DOHH2 (cell line): ENCODE measurements around the gene COMT.

Experiments
- H3F3A ChIP-seq: fragments of 200-600 bp; sonication (generic), shearing (Covaris generic); 2 replicates; pipeline ENCODE4 v1.6.0; 2016; ENCODE audit warnings: antibody characterized with exemption, mild to moderate bottlenecking; ENCODE audit not compliant: control insufficient read depth, insufficient read depth
- H3K27ac ChIP-seq: fragments of 200-600 bp; sonication (generic); 2 replicates; pipeline ENCODE4 v1.5.1; 2014; ENCODE audit warnings: low read depth, mild to moderate bottlenecking, low read length, moderate library complexity
- H3K27me3 ChIP-seq: fragments of 200-600 bp; sonication (generic); 2 replicates; pipeline ENCODE4 v1.6.1; 2014; ENCODE audit warnings: mild to moderate bottlenecking, low read length, mixed read lengths; ENCODE audit not compliant: control insufficient read depth
- H3K36me3 ChIP-seq: fragments of 200-600 bp; sonication (generic); 2 replicates; pipeline ENCODE4 v1.6.1; 2014; ENCODE audit warnings: mild to moderate bottlenecking, low read length, moderate library complexity, mixed read lengths; ENCODE audit not compliant: control insufficient read depth
- H3K4me1 ChIP-seq: fragments of 200-600 bp; sonication (generic); 2 replicates; pipeline ENCODE4 v1.6.1; 2014; ENCODE audit warnings: mild to moderate bottlenecking, low read length, mixed read lengths; ENCODE audit not compliant: control insufficient read depth
- H3K4me2 ChIP-seq: fragments of 200-600 bp; sonication (generic); 2 replicates; pipeline ENCODE4 v1.6.0; 2014; ENCODE audit warnings: mild to moderate bottlenecking, low read length, moderate library complexity
- H3K4me3 ChIP-seq: fragments of 200-600 bp; sonication (generic); 2 replicates; pipeline ENCODE4 v1.5.1; 2014; ENCODE audit warnings: mild to moderate bottlenecking, low read length, mixed read lengths
- H3K79me2 ChIP-seq: fragments of 200-600 bp; sonication (generic); 2 replicates; pipeline ENCODE4 v1.6.1; 2014; ENCODE audit warnings: mild to moderate bottlenecking, low read length, mixed read lengths; ENCODE audit not compliant: control insufficient read depth
- H3K9me2 ChIP-seq: fragments of 200-600 bp; sonication (generic); replicated peaks from 2 replicates; pipeline ENCODE4 v1.6.1; 2014; ENCODE audit warnings: mild to moderate bottlenecking, low read length, mixed read lengths; ENCODE audit not compliant: control insufficient read depth
- H3K9me3 ChIP-seq: fragments of 200-600 bp; sonication (generic); 2 replicates; pipeline ENCODE4 v1.6.1; 2014; ENCODE audit warnings: antibody characterized with exemption, low read length, mixed read lengths; ENCODE audit not compliant: control insufficient read depth, insufficient read depth
- H4K20me1 ChIP-seq: fragments of 200-600 bp; sonication (generic); 2 replicates; pipeline ENCODE4 v1.6.0; 2014; ENCODE audit warnings: low read depth, mild to moderate bottlenecking, antibody characterized with exemption, low read length, moderate library complexity; ENCODE audit not compliant: control insufficient read depth, insufficient read depth
- CTCF ChIP-seq: fragments of 200-600 bp; sonication (generic); IDR thresholded peaks from one replicate; pipeline ENCODE4 v1.5.1; 2014; ENCODE audit warnings: antibody characterized with exemption, mild to moderate bottlenecking, low read depth, low read length; ENCODE audit not compliant: poor library complexity, severe bottlenecking
- EZH2phosphoT487 ChIP-seq: fragments of 200-600 bp; sonication (generic); IDR thresholded peaks from 2 replicates; pipeline ENCODE4 v1.6.1; 2017; ENCODE audit warnings: borderline replicate concordance, mild to moderate bottlenecking, antibody characterized with exemption, low read length, moderate library complexity, mixed read lengths

COMT gene

GRCh38 chr22:19942157-19943081 is 847 bp downstream of the COMT start:
- Histone ChIP-seq H3K79me2 (peaks cover 62% of the 10 kb centered on the region), H3K4me1 (peaks cover 42% of the 10 kb centered on the region)

GRCh38 chr22:19943082-19944026 is 1.8 kb downstream of the COMT start:
- H3K9me2 ChIP-seq, result no peaks in the 10 kb centered on the region
- TF ChIP-seq EZH2phosphoT487 (no peak), CTCF (no peak)
- H3K4me3 ChIP-seq, result peak overlapping the region; percentile 93
- H3K9me3 ChIP-seq, result no peaks in the 10 kb centered on the region
- peaks cover 70% of the 10 kb centered on the region for H3K79me2 ChIP-seq
- H3K27ac ChIP-seq, result peak overlapping the region; percentile 58
- peaks cover 45% of the 10 kb centered on the region for H3K4me1 ChIP-seq
- peaks cover 13% of the 10 kb centered on the region; the same call in 1 of the 2 replicates for H3F3A ChIP-seq
- peak overlapping the region; percentile 78 for H3K4me2 ChIP-seq
- no peaks in the 10 kb centered on the region for H4K20me1 ChIP-seq
- peaks cover 40% of the 10 kb centered on the region for H3K36me3 ChIP-seq
- H3K27me3 ChIP-seq, result no peaks in the 10 kb centered on the region

More at GRCh38 chr22:19942157-19943081, 847 bp downstream of the COMT start:
- Histone ChIP-seq H3K9me2 (no peaks in the 10 kb centered on the region), H3K4me3 (peak overlapping the region; percentile 93), H4K20me1 (no peaks in the 10 kb centered on the region), H3K27ac (peak overlapping the region; percentile 58), H3K4me2 (peak overlapping the region; percentile 78), H3K9me3 (no peaks in the 10 kb centered on the region), H3K27me3 (no peaks in the 10 kb centered on the region), H3F3A (peaks cover 13% of the 10 kb centered on the region; the same call in 1 of the 2 replicates), H3K36me3 (peaks cover 33% of the 10 kb centered on the region)
- TF ChIP-seq CTCF (no peak), EZH2phosphoT487 (no peak)

GRCh38 chr22:19948057-19948760 is 6.6 kb downstream of the COMT start:
- Histone ChIP-seq H3K36me3 (peaks cover 50% of the 10 kb centered on the region), H3K9me3 (no peaks in the 10 kb centered on the region), H3K79me2 (peaks cover 71% of the 10 kb centered on the region), H3K9me2 (no peaks in the 10 kb centered on the region), H3K27ac (no peak overlapping the region), H3K4me1 (peaks cover 24% of the 10 kb centered on the region), H3K4me2 (no peak overlapping the region), H4K20me1 (no peaks in the 10 kb centered on the region), H3F3A (peaks cover 13% of the 10 kb centered on the region; the same call in 1 of the 2 replicates), H3K4me3 (no peak overlapping the region), H3K27me3 (no peaks in the 10 kb centered on the region)
- TF ChIP-seq EZH2phosphoT487 (no peak), CTCF (no peak)
